Subcutaneous preadipocyte (primary cell): ENCODE data around the gene BDH1. TPM values are rescaled to one million over a fixed set of nuclear protein-coding genes. Genes with fewer than 3 reads are reported as not detected.

ENCODE experiments used
- small RNA-seq: library from RNA; depleted of rRNA; stranded (forward); fragments of <200 nt; gene quantifications from one replicate; pipeline ENCODE3, GENCODE V24; 2012
- total RNA-seq: library from RNA; depleted of rRNA; stranded (reverse); fragments of >200 nt; gene quantifications from 2 replicates; pipeline ENCODE4 v1.2.3, GENCODE V29; 2012

BDH1 gene
- 6.6 and 9.8 TPM in 2 replicates for total RNA-seq

GRCh38 chr3:197555281-197556261, at the start of gene BDH1:
Gene BDH1 (minus strand): TSS chr3:197555968. CDS start chr3:197546443, 9,525 bp downstream.

Small RNAs within 50 kb of the gene (small RNA-seq; reads per million reads assigned to genes)
- not detected for gene AC132008.1

Other genes with a start within 250 kb of the BDH1 start
- 12.5 and 16.2 TPM in 2 replicates for gene RUBCN, start 180.9 kb upstream of the BDH1 start, total RNA-seq
- 26.8 and 27.4 TPM in 2 replicates for gene FYTTD1, start 193.9 kb upstream of the BDH1 start, total RNA-seq
- gene LRCH3, start 235.3 kb upstream of the BDH1 start, total RNA-seq: 79.0 and 136 TPM in 2 replicates